Gastrocnemius medialis (tissue), 4 donors: ENCODE data around the gene MYDGF. TPM values are rescaled to one million over a fixed set of nuclear protein-coding genes. Genes with fewer than 3 reads are reported as not detected.

Source experiments
- ATAC-seq, 2 donors: fragments of 150-250 bp; one replicate each; pipeline ENCODE4 v1.9.1; 2016
- DNase-seq, 2 donors: peaks; one replicate each; pipeline ENCODE4 v3.0.0-alpha.2; 2019
- H3K27ac ChIP-seq, 4 donors: fragments of 200-600 bp; sonication (generic); 1 replicate in 1 of 4; 2 replicates in 3 of 4; pipeline ENCODE4 v1.5.1; 2016 to 2018; ENCODE audit warnings: mild to moderate bottlenecking in 2 of 4, moderate library complexity in 1 of 4
- H3K27me3 ChIP-seq, 3 donors: fragments of 200-600 bp; sonication (generic) in 2 of 3; 1 replicate in 1 of 3; 2 replicates in 2 of 3; pipeline versions ENCODE4 v1.5.1 to v1.6.0; 2016 to 2019; ENCODE audit warnings: mild to moderate bottlenecking in 1 of 3, moderate library complexity in 1 of 3
- H3K36me3 ChIP-seq, 2 donors: fragments of 200-600 bp; sonication (generic) in 1 of 2; one replicate each; pipeline ENCODE4 v1.5.1; 2017 to 2018
- H3K4me1 ChIP-seq, 2 donors: fragments of 200-600 bp; sonication (generic) in 1 of 2; one replicate each; pipeline ENCODE4 v1.5.1; 2016 to 2017; ENCODE audit warnings: mild to moderate bottlenecking in 2 of 2
- H3K4me3 ChIP-seq, 4 donors: fragments of 200-600 bp; sonication (generic) in 3 of 4; 1 replicate in 1 of 4; 2 replicates in 3 of 4; pipeline ENCODE4 v1.5.1; 2016 to 2019; ENCODE audit warnings: mild to moderate bottlenecking in 2 of 4
- H3K9me3 ChIP-seq, 3 donors: fragments of 200-600 bp; sonication (generic) in 2 of 3; 1 replicate in 1 of 3; 2 replicates in 2 of 3; pipeline ENCODE4 v1.5.1; 2016 to 2019
- CTCF ChIP-seq, 5 experiments: fragments of 450-650 bp in 3 of 5; fragments of 200-600 bp in 2 of 5; sonication (generic) in 2 of 5; IDR thresholded peaks in 4 of 5; conservative IDR thresholded peaks in 1 of 5; 1 replicate in 4 of 5; 2 replicates in 1 of 5; pipeline ENCODE4 v1.5.1; 2016 to 2019; ENCODE audit warnings: antibody characterized with exemption in 5 of 5, mild to moderate bottlenecking in 3 of 5, moderate library complexity in 3 of 5
- POLR2A ChIP-seq, 2 donors: fragments of 450-650 bp; IDR thresholded peaks; one replicate each; pipeline ENCODE4 v1.6.1; 2017; ENCODE audit warnings: antibody characterized with exemption in 2 of 2, mild to moderate bottlenecking in 2 of 2, moderate library complexity in 2 of 2
- in situ Hi-C, 4 donors: fragments of 200-750 bp; cut with MboI; loops; one replicate each; pipeline versions ENCODE4 v1.15.0 to v1.8.0; 2017; ENCODE audit warnings: low sequenced_read_pairs in 4 of 4
- intact Hi-C: fragments of 100-400 bp; cut with DNase I; formaldehyde crosslinking; loops from one replicate; pipeline ENCODE4 v1.15.1; 2023; ENCODE audit warnings: low total_unique reads
- total RNA-seq, 4 donors: library from RNA; depleted of rRNA; stranded (reverse); fragments of >200 nt; gene quantifications; one replicate each; pipeline versions ENCODE4 v1.1.0 to v1.2.3, GENCODE V29; 2016

MYDGF gene
- total RNA-seq, 4 donors from 2014 or later: 8.0 to 12.9 (median 10.1) TPM

- no peaks in the 10 kb centered on the region for H3K9me3 ChIP-seq
- TF ChIP-seq POLR2A (IDR thresholded peaks at IDR 0.05) (no peak), CTCF (IDR thresholded peaks at IDR 0.05 in 4 of 5, conservative IDR thresholded peaks at IDR 0.05 in 1 of 5) (no peak)
- DNase-seq (no peak), ATAC-seq (peak; percentile 33 to 45)
- no peak overlapping the region for H3K4me3 ChIP-seq
- H3K4me1 ChIP-seq: peaks cover 0 to 4% of the 10 kb centered on the region in 2 donors
- H3K27me3 ChIP-seq: no peaks in the 10 kb centered on the region
- peaks cover 0 to 33% of the 10 kb centered on the region in 2 donors for H3K36me3 ChIP-seq
- H3K27ac ChIP-seq: peak overlapping the region in 2 of 4 donors; percentile 28 to 35
- intact Hi-C loops: no loop called here
- in situ Hi-C loops: no loop called here
Measured at GRCh38 chr19:4654437-4655361, 15.4 kb downstream of the MYDGF start.

GRCh38 chr19:4653793-4654436, 16.2 kb downstream of the MYDGF start:
- intact Hi-C loops (no loop called here), in situ Hi-C loops (no loop called here)
- H3K27ac ChIP-seq: peak overlapping the region in 1 of 4 donors; percentile 35
- peaks cover 0 to 26% of the 10 kb centered on the region in 2 donors for H3K36me3 ChIP-seq
- no peak overlapping the region for H3K4me3 ChIP-seq
- H3K9me3 ChIP-seq: no peaks in the 10 kb centered on the region
- ATAC-seq (no peak), DNase-seq (no peak)
- peaks cover 0 to 4% of the 10 kb centered on the region in 2 donors for H3K4me1 ChIP-seq
- H3K27me3 ChIP-seq: no peaks in the 10 kb centered on the region
- no peak for TF ChIP-seq POLR2A (IDR thresholded peaks at IDR 0.05)
- TF ChIP-seq CTCF (IDR thresholded peaks at IDR 0.05 in 4 of 5, conservative IDR thresholded peaks at IDR 0.05 in 1 of 5): no peak

- intact Hi-C loops: no loop called here
- in situ Hi-C loops: no loop called here
- ATAC-seq (no peak), DNase-seq (no peak)
- H3K36me3 ChIP-seq: peaks cover 0 to 10% of the 10 kb centered on the region in 2 donors
- no peak overlapping the region for H3K27ac ChIP-seq
- H3K27me3 ChIP-seq: no peaks in the 10 kb centered on the region
- H3K4me3 ChIP-seq: no peak overlapping the region
- H3K4me1 ChIP-seq: peaks cover 12 to 13% of the 10 kb centered on the region in 2 donors
- TF ChIP-seq CTCF (IDR thresholded peaks at IDR 0.05 in 4 of 5, conservative IDR thresholded peaks at IDR 0.05 in 1 of 5) (no peak), POLR2A (IDR thresholded peaks at IDR 0.05) (no peak)
- no peaks in the 10 kb centered on the region for H3K9me3 ChIP-seq
Measured at GRCh38 chr19:4652075-4652474, 18.1 kb downstream of the MYDGF start.

- H3K36me3 ChIP-seq: no peaks in the 10 kb centered on the region
- H3K4me1 ChIP-seq: peaks cover 12 to 13% of the 10 kb centered on the region in 2 donors
- ATAC-seq: no peak
- in situ Hi-C loops (no loop called here), intact Hi-C loops (no loop called here)
- DNase-seq: no peak
- H3K27me3 ChIP-seq: no peaks in the 10 kb centered on the region
- no peak overlapping the region for H3K4me3 ChIP-seq
- H3K27ac ChIP-seq: peak overlapping the region in 3 of 4 donors; percentile 18 to 69 (median 66)
- TF ChIP-seq POLR2A (IDR thresholded peaks at IDR 0.05) (no peak), CTCF (IDR thresholded peaks at IDR 0.05 in 4 of 5, conservative IDR thresholded peaks at IDR 0.05 in 1 of 5) (no peak)
- H3K9me3 ChIP-seq: no peaks in the 10 kb centered on the region
Measured at GRCh38 chr19:4650159-4650558, 20.0 kb downstream of the MYDGF start.
